HG03196 (cell line): ENCODE results near the gene PID1.
"Not testable (repeated sequence)": the region's sequence is repeated elsewhere in the genome, so short reads cannot be mapped to it uniquely, and the experiment has no call there.

Experiments
- ATAC-seq: cut with Tn5 transposase; IDR thresholded peaks from one replicate; pipeline ENCODE4 v1.9.1; 2021; ENCODE audit not compliant: unreplicated experiment

Gene PID1

DNA sequence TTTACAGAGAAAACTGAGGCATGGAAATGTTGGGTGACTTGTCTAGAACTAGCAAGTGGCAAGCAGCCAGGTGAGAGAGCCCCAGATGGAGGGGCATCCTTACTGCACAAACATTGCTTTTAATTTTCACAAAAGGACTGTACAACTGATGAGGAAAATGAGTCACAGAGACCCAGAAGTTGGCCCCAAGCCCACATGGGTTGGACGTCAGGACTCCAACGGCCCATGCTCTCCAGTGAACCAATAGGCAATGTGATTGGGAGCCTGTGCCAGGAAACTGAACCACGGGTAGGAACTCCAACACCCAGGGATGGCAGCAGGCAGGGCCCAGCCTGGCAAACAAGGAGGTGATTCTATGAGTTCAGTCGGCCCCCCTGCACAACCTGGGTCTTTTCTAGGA, 50.8 kb downstream of the PID1 start:
- no peak for ATAC-seq

DNA sequence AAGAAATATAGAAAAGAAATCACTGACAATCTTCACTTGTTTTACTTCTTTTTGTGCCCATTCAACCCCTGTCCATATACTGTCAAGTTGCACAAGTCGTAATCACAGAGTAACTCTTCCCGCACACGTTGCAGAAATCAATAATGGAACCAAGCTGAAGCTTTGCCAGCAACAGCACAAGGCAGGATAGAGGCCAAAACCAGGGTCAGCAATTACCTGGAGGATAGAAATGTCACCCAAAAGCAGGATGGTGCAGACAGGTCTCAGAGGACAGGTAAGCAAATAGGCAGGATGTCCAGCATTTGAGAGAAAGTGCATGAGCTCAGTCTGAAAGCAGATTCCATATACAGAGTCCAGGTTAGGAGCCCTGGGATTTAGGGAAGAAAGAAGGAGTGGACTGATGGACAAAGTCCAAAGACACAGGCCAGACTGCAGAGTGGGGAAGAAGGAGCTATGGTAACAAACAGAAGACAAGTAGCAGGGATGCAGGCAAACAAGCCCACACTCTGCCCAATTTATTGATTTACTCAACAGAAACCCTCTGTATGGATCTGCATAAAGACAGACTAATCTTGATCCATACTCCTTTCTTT, 52.7 kb downstream of the PID1 start:
- ATAC-seq, result no peak

DNA sequence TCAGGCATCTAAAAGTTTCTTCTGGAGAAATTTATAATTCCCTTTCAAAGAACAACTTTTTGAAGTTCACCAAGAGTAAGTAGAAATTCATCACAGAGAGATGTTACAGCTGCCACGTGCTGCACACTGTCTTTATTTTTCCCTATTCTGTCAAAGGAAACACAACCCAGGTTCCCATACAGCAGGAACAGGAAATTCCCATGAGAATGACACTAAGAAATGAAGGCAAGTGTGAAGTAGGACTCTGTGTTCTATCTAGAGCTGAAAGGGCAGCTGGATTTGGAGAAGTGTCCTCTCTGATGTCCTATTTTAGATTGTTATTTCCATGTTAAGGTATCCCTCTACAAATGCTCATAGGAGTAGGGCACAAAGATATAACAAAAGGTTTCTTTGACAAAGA, 58.8 kb downstream of the PID1 start:
- ATAC-seq, result no peak

DNA sequence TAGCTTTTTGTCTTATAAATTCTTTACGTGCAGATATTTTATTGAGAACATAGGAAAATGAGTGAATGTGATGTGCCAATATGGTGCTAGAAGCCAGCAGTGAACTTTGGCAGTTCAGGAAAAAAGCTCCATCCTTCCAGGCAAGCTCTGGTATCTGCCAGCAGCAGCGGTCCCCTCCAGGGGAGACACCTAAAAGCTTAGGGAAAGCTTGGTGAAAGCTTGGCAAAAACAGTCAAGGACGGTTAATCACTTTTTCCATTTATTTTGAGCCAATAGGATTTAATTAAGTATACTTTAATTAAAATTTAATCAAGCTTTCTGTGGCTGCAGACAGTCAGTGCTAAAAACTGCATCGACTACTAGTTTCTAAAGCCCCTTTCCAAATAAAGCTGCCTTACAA, 60.4 kb downstream of the PID1 start:
- ATAC-seq, result no peak

DNA sequence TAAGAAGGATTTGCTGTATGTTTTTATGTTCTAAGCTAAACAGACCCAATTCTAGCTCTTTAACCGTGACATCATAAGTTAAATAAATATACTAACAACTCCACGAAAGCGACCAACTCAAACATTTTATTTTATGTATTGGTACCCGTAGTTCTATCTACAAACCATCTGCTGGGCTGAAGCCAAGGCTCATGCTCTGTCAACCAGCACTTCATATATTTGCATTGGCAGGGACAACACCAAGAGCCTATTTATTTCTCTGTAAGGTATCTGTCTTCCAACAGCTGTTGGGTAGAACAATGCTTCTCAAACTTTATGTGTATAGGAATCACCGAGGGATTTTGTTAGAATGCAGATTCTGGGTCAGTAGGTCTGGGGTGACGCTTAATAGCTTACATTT, 64.5 kb downstream of the PID1 start:
- ATAC-seq, result no peak

DNA sequence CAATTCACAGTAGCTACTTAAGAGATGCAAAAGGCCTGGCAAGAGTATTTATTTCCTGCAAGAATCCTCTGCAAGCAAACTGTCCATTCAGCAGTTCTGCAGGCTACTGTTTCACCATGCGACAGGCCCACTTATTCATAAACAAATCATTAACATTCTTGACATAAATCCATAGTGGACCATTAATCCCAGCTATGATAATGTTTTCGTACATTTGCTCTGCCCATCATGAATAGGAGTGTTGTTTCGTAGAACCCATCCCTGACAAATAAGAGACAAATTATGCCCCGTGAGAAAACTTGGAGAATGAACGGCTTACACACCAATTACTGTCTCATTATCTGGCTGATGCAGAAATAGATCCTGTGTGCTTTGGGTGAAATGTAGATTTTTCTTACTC, 65.4 kb downstream of the PID1 start:
- no peak for ATAC-seq

- ATAC-seq, result no peak
Observed at GRCh38 chr2:229202646-229203045, 68.4 kb downstream of the PID1 start.

DNA sequence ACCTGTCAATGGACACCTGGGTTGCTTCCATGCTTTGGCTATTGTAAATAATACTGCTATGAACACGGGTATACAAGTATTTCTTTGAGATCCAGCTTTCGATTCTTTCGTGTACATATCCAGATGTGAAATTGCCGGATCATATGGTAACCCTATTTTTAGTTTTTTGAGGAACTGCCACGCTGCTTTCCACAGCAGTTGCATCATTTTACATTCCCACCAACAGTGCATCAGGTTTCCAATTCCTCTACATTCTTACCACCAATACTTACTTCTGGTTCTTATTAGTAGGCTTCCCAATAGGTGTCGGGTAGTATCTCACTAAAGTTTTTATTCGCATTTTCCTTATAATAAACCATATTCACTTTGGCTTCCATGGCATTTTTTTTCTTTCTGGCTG, 69.6 kb downstream of the PID1 start:
- no peak for ATAC-seq

DNA sequence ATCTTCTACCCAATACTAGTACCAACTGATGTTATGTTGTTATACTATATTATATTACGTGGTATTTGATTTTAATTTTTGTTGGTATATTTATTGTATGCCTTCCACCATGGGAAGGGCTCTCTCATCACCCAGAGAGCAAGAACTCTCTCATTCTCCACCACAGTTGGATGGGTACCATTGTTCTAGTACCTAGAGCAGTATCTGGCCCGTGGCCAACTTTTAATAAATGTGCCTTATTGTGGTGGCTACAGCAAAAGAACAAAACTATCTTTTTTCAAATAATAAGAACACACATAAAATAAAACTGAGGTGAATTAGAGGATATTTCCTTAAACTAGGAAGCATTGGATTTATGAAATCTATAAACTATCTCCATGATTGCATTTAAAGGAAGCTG, 71.8 kb downstream of the PID1 start:
- ATAC-seq, result no peak

- no peak for ATAC-seq
Observed at GRCh38 chr2:229196448-229196847, 74.6 kb downstream of the PID1 start.

GRCh38 chr2:229195346-229195947, 75.6 kb downstream of the PID1 start:
- ATAC-seq, result no peak

GRCh38 chr2:229193281-229193680, 77.8 kb downstream of the PID1 start:
- no peak for ATAC-seq

DNA sequence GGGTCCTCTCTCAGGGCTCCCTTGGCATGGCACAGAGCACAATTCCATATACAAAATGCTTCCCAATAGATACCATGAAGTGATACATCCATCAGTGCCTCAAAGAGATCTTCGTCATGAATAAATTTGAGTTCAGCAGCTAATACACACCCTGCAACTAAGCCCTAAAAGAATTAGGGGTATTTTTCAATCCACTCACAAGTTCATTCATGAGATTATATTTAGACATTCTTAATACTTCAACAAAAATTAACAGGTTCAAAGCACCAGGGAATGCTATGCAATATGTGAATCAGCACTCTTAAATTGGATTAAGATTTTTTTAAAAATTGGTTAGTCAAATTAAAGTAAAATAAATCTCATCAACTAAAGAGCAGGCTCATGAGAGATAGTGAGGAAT, 79.7 kb downstream of the PID1 start:
- no peak for ATAC-seq

- not testable (repeated sequence) for ATAC-seq
Observed at GRCh38 chr2:229187123-229187522, 84.0 kb downstream of the PID1 start.

DNA sequence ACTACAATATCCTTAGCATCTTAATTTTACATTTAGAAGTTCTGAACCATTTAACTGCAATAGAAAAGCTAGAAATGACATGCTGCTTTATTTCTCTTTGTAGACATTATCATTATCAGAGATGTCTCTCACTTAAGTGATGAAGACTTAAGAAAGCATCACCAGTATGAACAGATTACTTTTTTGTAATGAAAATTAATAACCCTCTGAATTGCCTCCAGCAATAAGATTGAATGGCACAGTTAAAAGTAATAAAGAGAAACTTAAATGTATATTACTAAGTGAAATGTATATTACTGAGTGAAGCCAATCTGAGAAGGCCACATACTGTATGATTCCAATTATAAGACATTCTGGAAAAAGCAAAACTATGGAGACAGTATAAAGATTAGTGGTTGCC, 89.4 kb downstream of the PID1 start:
- ATAC-seq, result no peak

GRCh38 chr2:229180658-229181057, 90.4 kb downstream of the PID1 start:
- ATAC-seq, result no peak

DNA sequence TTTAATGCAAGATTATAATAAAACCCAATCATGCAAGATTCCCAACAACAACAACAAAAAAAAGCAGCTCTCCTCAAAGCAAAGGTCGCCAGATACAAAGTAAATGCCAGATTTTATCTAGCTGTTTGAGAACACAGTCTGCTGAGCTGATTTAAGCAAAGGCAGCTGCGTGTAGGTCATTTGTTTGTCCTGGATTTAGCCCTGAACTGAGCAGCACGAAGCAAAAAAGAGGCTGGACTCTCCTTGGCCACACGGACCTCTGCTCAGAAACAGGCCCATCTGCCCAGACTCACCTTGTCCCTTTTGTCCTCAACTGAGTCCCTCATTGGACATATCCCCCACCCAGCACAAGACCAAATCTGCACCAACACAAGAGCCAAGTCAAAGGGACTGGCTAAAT, 91.5 kb downstream of the PID1 start:
- ATAC-seq, result no peak

GRCh38 chr2:229178706-229179105, 92.4 kb downstream of the PID1 start:
- ATAC-seq, result no peak

DNA sequence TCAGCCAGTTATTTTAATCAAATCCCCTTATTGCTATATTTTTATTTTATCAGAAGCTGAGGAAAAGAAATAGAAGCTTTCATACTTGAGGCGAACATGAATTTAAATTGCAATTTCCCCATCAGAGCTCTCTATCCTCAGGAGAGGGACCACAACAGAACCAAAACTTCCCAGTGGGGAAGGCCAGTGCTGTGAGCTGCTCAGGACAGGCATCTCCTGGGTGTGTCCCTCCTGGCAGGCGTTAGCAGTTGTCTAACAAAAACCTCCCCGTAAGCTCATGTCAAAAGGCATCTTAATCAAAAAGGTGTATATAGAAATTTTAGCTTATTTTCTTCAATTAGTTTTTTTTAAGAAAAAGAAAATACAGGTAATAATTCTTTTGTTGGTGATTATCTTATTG, 93.0 kb downstream of the PID1 start:
- no peak for ATAC-seq

DNA sequence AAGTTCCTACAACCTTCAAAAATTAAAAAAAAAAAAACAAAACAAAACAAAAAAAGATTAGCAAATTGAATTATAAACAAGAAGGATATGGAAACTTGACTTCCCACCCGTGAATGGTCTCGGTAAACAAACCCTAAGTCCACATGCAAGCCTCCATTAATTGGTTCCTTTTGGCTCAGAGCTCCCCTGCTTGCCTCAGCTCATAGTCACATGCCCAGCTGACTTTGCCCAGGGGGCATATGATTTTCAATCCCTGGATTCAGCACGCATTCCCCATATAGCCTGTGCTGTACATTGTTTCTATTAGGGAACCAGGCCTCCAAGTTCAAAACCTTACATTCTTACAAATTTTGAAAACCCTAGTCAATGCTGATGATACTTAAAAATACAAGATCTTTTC, 95.0 kb downstream of the PID1 start:
- ATAC-seq, result no peak

- ATAC-seq, result no peak
Observed at GRCh38 chr2:229175497-229175863, 95.6 kb downstream of the PID1 start.

DNA sequence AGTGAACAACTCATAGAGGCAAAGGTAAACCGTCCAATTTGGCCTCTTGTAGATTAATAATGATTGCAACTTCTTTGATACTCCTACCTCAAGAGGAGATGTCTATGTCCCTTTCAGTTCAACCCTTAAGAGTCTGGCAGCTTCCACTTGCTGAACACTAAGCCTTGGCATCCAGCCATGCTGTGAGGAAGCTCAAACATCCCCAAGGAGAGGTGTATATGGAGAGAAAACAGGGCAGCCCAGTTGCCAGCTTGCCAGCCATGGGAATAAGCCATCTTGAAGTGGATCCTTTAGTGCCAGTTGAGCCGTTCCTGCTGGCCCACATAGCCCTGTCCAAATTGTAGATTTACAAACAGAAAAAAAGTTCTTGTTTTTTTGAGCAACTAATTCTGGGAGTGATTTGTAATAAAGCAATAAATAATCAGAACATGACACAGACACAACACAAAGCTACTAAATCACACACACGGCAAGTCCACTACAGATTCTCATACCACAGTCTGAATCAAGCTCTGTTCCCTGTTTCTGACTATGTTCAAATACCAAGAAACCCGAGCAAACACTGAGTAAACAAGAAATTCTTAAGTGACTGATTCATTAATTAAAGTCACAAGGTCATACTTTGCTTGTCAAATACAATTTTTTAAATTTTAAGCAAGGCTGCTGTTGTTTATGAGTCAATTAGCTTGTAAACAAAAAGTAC, 96.1 kb downstream of the PID1 start:
- no peak for ATAC-seq
